GM12878 (cell line): ENCODE results near the gene MAFF. TPM values are rescaled to one million over a fixed set of nuclear protein-coding genes. Genes with fewer than 3 reads are reported as not detected.

Experiments used
- BHLHE40 ChIP-seq, 2 experiments: fragments of 450-650 bp in 1 of 2; IDR thresholded peaks; 2 replicates each; pipeline ENCODE4 v1.6.1; 2011 to 2017; ENCODE audit warnings: low read depth in 2 of 2, borderline replicate concordance in 1 of 2, improper control_type of control experiment in 1 of 2, low read length in 1 of 2, mild to moderate bottlenecking in 1 of 2
- CHD1 ChIP-seq: IDR thresholded peaks from 2 replicates; pipeline ENCODE4 v1.6.1; 2012; ENCODE audit warnings: low read depth, low read length, improper control_type of control experiment
- CREB1 ChIP-seq: IDR thresholded peaks from 2 replicates; pipeline ENCODE4 v1.6.1; 2012; ENCODE audit warnings: low read depth, mild to moderate bottlenecking, inconsistent platforms
- CTCF ChIP-seq, 3 experiments: IDR thresholded peaks in 2 of 3; conservative IDR thresholded peaks in 1 of 3; 2 replicates each; pipeline ENCODE4 v1.5.1; 2011; ENCODE audit warnings: low read depth in 3 of 3, low read length in 3 of 3, mild to moderate bottlenecking in 3 of 3, control low read depth in 2 of 3, moderate library complexity in 2 of 3, inconsistent platforms in 1 of 3, mixed read lengths in 1 of 3; ENCODE audit not compliant: control insufficient read depth in 2 of 3, insufficient read depth in 1 of 3; ENCODE audit errors: extremely low read depth in 1 of 3
- CUX1 ChIP-seq: IDR thresholded peaks from 2 replicates; pipeline ENCODE4 v1.6.1; 2012; ENCODE audit warnings: improper control_type of control experiment, low read depth, low read length; ENCODE audit not compliant: insufficient replicate concordance
- ESRRA ChIP-seq: IDR thresholded peaks from 2 replicates; pipeline ENCODE4 v1.6.1; 2012; ENCODE audit warnings: mild to moderate bottlenecking, low read length, improper control_type of control experiment
- FOXK2 ChIP-seq: fragments of 450-650 bp; IDR thresholded peaks from 2 replicates; pipeline ENCODE4 v1.6.1; 2017; ENCODE audit warnings: mild to moderate bottlenecking, moderate library complexity
- MLLT1 ChIP-seq: fragments of 450-650 bp; IDR thresholded peaks from 2 replicates; pipeline ENCODE4 v1.6.1; 2016; ENCODE audit warnings: mild to moderate bottlenecking
- POLR2AphosphoS2 ChIP-seq: IDR thresholded peaks from 2 replicates; pipeline ENCODE4 v1.6.1; 2011; ENCODE audit warnings: low read depth, mild to moderate bottlenecking, low read length, improper control_type of control experiment, moderate library complexity
- RB1 ChIP-seq: fragments of 450-650 bp; formaldehyde crosslinking; IDR thresholded peaks from 2 replicates; pipeline ENCODE4 v1.6.1; 2017; ENCODE audit warnings: mild to moderate bottlenecking, borderline replicate concordance
- RUNX3 ChIP-seq: IDR thresholded peaks from 2 replicates; pipeline ENCODE4 v1.6.1; 2012; ENCODE audit warnings: low read length, inconsistent platforms
- STAT3 ChIP-seq: IDR thresholded peaks from 2 replicates; pipeline ENCODE4 v1.6.1; 2011; ENCODE audit warnings: low read depth, low read length, improper control_type of control experiment
- TCF12 ChIP-seq: IDR thresholded peaks from 2 replicates; pipeline ENCODE4 v1.6.1; 2011; ENCODE audit warnings: low read depth, mild to moderate bottlenecking, low read length
- YBX1 ChIP-seq: fragments of 450-650 bp; IDR thresholded peaks from 2 replicates; pipeline ENCODE4 v1.6.1; 2016; ENCODE audit warnings: antibody characterized with exemption
- ZBTB11 ChIP-seq: fragments of 450-650 bp; formaldehyde crosslinking; IDR thresholded peaks from 2 replicates; pipeline ENCODE4 v1.5.0; 2022; ENCODE audit warnings: mild to moderate bottlenecking, missing genetic modification characterization
- ZNF274 ChIP-seq: IDR thresholded peaks from one replicate; pipeline ENCODE4 v1.8.0; 2011; ENCODE audit not compliant: insufficient read length, insufficient read depth
- ZNF384 ChIP-seq: IDR thresholded peaks from 2 replicates; pipeline ENCODE4 v1.6.1; 2012; ENCODE audit warnings: low read depth, mild to moderate bottlenecking, low read length, improper control_type of control experiment, borderline replicate concordance
- polyA plus RNA-seq, 11 experiments: library from polyadenylated mRNA; depleted of rRNA in 4 of 11; unstranded in 6 of 11; stranded (reverse) in 5 of 11; fragments of >200 nt; fragmentation: Nextera tagmentation in 4 of 11; fragmentation: Illumina TruSeq in 1 of 11; extraction: Ambion mirVana in 4 of 11; extraction: Trizol in 1 of 11; gene quantifications; 1 replicate in 1 of 11; 2 replicates in 10 of 11; pipeline versions ENCODE4 v1.2.1 to v1.2.3, GENCODE V29; 2011 to 2016; ENCODE audit warnings: inconsistent platforms in 2 of 11, missing spikeins in 2 of 11, low read depth in 1 of 11
- total RNA-seq, 4 experiments: library from RNA; depleted of rRNA in 3 of 4; stranded (reverse); fragments of >200 nt in 3 of 4; fragmentation: Illumina TruSeq in 1 of 4; extraction: Trizol in 1 of 4; gene quantifications; 2 replicates each; pipeline versions ENCODE4 v1.2.1 to v1.2.3, GENCODE V29; 2013 to 2021

MAFF gene
- total and polyA plus RNA-seq, 10 of the 15 experiments (the other 5 are each of a cell fraction or from before 2014, with no cell fraction given): 0.22 to 2.3 (median 0.81) TPM; not detected in 1

- TF ChIP-seq ZBTB11 (CRISPR knock-in tag) (0 out of 2 replicates have a peak, but pooled peaks have one; percentile 12), BHLHE40 (IDR thresholded peaks at IDR 0.05; ENCODE audit: borderline replicate concordance in 1 of 2, low read depth in 2 of 2, low read length in 1 of 2) (peak in 1 of 2 experiments; percentile 60; a peak in 2 of 4 replicates), RUNX3 (no peak), YBX1 (no peak), MLLT1 (peak; percentile 14; the same call in 1 of the 2 replicates), TCF12 (no peak), ESRRA (no peak), CHD1 (no peak), CTCF (IDR thresholded peaks at IDR 0.05 in 2 of 3, conservative IDR thresholded peaks at IDR 0.05 in 1 of 3; ENCODE audit: control insufficient read depth in 2 of 3, extremely low read depth in 1 of 3, insufficient read depth in 1 of 3, low read depth in 3 of 3, low read length in 3 of 3) (no peak), STAT3 (no peak), CUX1 (no peak), RB1 (0 out of 2 replicates have a peak, but pooled peaks have one; percentile 45), ZNF274 (no peak), FOXK2 (no peak), ZNF384 (0 out of 2 replicates have a peak, but pooled peaks have one; percentile 41), POLR2AphosphoS2 (peak; percentile 38; the same call in 1 of the 2 replicates), CREB1 (peak; percentile 68; the same call in 1 of the 2 replicates)
These were observed 20.2 kb upstream of the MAFF start, which contains the start of gene PLA2G6 (continued) for GRCh38 chr22:38181453-38182200.
